ENCODE measurements around the gene UNC93B1. TPM values are rescaled to one million over a fixed set of nuclear protein-coding genes. Genes with fewer than 3 reads are reported as not detected.
"Not testable (repeated sequence)": the region's sequence is repeated elsewhere in the genome, so short reads cannot be mapped to it uniquely, and the experiment has no call there.

UNC93B1 gene
- total RNA-seq, 1 experiment from 2014 or later = 23.3 TPM

DNA sequence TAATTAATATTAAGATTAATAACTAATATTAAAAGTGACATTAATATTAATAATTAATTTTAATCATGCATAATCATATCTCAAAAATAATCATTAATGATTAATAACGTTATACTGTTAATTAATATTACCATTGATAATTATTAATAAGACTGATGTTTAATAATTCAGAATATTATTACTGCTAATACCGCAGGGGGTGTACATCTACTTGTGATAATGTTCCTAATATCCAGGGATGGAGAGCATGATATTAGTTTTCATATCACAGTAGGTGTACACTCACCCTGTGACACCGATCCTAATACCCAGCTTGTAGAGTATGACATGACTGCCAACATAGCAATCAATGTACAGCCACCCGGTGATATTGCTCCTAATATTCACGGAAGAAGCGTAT is 18.6 kb downstream of the UNC93B1 start:
- H3K14ac ChIP-seq (ENCODE audit: insufficient read depth, low read length); H4K8ac ChIP-seq (replicated peaks; ENCODE audit: insufficient read length, low read depth, low read length): not testable (repeated sequence)
- 80% methylated on average over 1 of the region's 6 CpGs for WGBS (ENCODE audit: extremely low coverage, insufficient read length, low lambda C conversion rate)

More for the DNA sequence above, 18.6 kb downstream of the UNC93B1 start:
- H3K23ac ChIP-seq (ENCODE audit: insufficient read length, low read depth, low read length); H3T11ph ChIP-seq (ENCODE audit: low read length); H2BK120ac ChIP-seq (ENCODE audit: low read depth, low read length, poor library complexity, severe bottlenecking); H4K5ac ChIP-seq (ENCODE audit: insufficient read length, low read depth, low read length); H3K4me3 Mint-ChIP-seq; H3K9me3 ChIP-seq (ENCODE audit: control insufficient read depth, low read depth, low read length); H3K36me3 Mint-ChIP-seq (ENCODE audit: insufficient read depth in 1 of 3, low read depth in 3 of 3); H3K9me3 Mint-ChIP-seq; H2BK15ac ChIP-seq (ENCODE audit: low read depth, low read length); DNase-seq; H4K91ac ChIP-seq (ENCODE audit: insufficient read length, low read depth, low read length); H3K79me1 ChIP-seq (ENCODE audit: insufficient read depth, low read depth, low read length, poor library complexity, severe bottlenecking); H2BK5ac ChIP-seq (ENCODE audit: insufficient read length, low read length); H2AFZ ChIP-seq (ENCODE audit: low read length); H2BK12ac ChIP-seq (ENCODE audit: insufficient read length, low read depth, low read length); H3K27ac Mint-ChIP-seq; H3K79me2 ChIP-seq (ENCODE audit: insufficient read depth, low read length); H3K27me3 ChIP-seq (ENCODE audit: insufficient read depth, low read length); H4K20me1 ChIP-seq (ENCODE audit: control insufficient read depth, insufficient read depth, insufficient read length); H3K4ac ChIP-seq (ENCODE audit: low read depth, low read length); H2BK20ac ChIP-seq (ENCODE audit: low read depth, low read length, poor library complexity, severe bottlenecking); H3K9ac ChIP-seq (ENCODE audit: extremely low read depth, insufficient read length, low read length); H3K56ac ChIP-seq (ENCODE audit: insufficient read length, low read depth, low read length); H3K4me1 ChIP-seq (ENCODE audit: insufficient read depth, low read length); H3K18ac ChIP-seq (ENCODE audit: insufficient read length, low read depth, low read length); H3K4me2 ChIP-seq (ENCODE audit: insufficient read depth, insufficient read length, low read length); H3K23me2 ChIP-seq (ENCODE audit: insufficient read length, low read depth, low read length, poor library complexity, severe bottlenecking); H2AK5ac ChIP-seq (ENCODE audit: insufficient read length, low read length); H3K27ac ChIP-seq (ENCODE audit: insufficient read length, low read depth, low read length): not testable (repeated sequence)
- H3K4me1 Mint-ChIP-seq = peaks cover 8 to 11% of the 10 kb centered on the region in 2 experiments
- peaks cover 16% of the 10 kb centered on the region for H3K27me3 Mint-ChIP-seq (ENCODE audit: low read depth)

Measured in H9 (cell line).